Activated T-helper 17 cell treated with anti-CD3 and anti-CD28 coated beads, Interleukin-2, amount 50 U/mL, for 72 hours (primary cell): Measurements from ENCODE around the gene STXBP3. TPM values are rescaled to one million over a fixed set of nuclear protein-coding genes. Genes with fewer than 3 reads are reported as not detected.
A peak's percentile ranks its signal among the peaks of the same experiment; 100 is the strongest.

Experiments used
- ATAC-seq: fragments of 150-1000 bp; cut with Tn5 transposase; replicated peaks from 2 replicates; pipeline ENCODE4 v1.10.0; 2021; ENCODE audit warnings: mild to moderate bottlenecking, moderate library complexity
- H3K27ac Mint-ChIP-seq: one replicate; pipeline ENCODE4 v1.8.0; 2022; ENCODE audit warnings: mixed read lengths
- H3K27me3 Mint-ChIP-seq: one replicate; pipeline ENCODE4 v1.8.0; 2022; ENCODE audit warnings: mixed read lengths
- H3K36me3 Mint-ChIP-seq: one replicate; pipeline ENCODE4 v1.8.0; 2022; ENCODE audit warnings: low read depth, mild to moderate bottlenecking, mixed read lengths
- H3K4me1 Mint-ChIP-seq: one replicate; pipeline ENCODE4 v1.8.0; 2022; ENCODE audit warnings: mixed read lengths
- H3K4me3 Mint-ChIP-seq: one replicate; pipeline ENCODE4 v1.8.0; 2022; ENCODE audit warnings: mild to moderate bottlenecking, mixed read lengths
- H3K9me3 Mint-ChIP-seq: one replicate; pipeline ENCODE4 v1.8.0; 2022; ENCODE audit warnings: mixed read lengths
- total RNA-seq, 2 donors: library from RNA; stranded (reverse); gene quantifications; one replicate each; pipeline ENCODE4 v1.2.3, GENCODE V29; 2022

The STXBP3 gene
- total RNA-seq, 2 donors from 2014 or later = 41.0 to 52.3 TPM

GRCh38 chr1:108717774-108718316 lies 28.6 kb upstream of the STXBP3 start:
- no peak overlapping the region for H3K4me3 Mint-ChIP-seq
- ATAC-seq = no peak
- H3K9me3 Mint-ChIP-seq = no peaks in the 10 kb centered on the region
- H3K36me3 Mint-ChIP-seq = no peaks in the 10 kb centered on the region
- no peaks in the 10 kb centered on the region for H3K4me1 Mint-ChIP-seq
- no peaks in the 10 kb centered on the region for H3K27me3 Mint-ChIP-seq
- H3K27ac Mint-ChIP-seq = no peak overlapping the region

- H3K4me1 Mint-ChIP-seq = no peaks in the 10 kb centered on the region
Measured at GRCh38 chr1:108718927-108719655, 27.4 kb upstream of the STXBP3 start.

GRCh38 chr1:108719656-108720435 lies 26.6 kb upstream of the STXBP3 start:
- Mint-ChIP-seq H3K27me3 (no peaks in the 10 kb centered on the region), H3K36me3 (no peaks in the 10 kb centered on the region), H3K9me3 (no peaks in the 10 kb centered on the region), H3K4me3 (no peak overlapping the region), H3K27ac (no peak overlapping the region), H3K4me1 (no peaks in the 10 kb centered on the region)
- ATAC-seq = peak; percentile 64

More at GRCh38 chr1:108718927-108719655, 27.4 kb upstream of the STXBP3 start:
- no peak overlapping the region for H3K4me3 Mint-ChIP-seq
- H3K36me3 Mint-ChIP-seq = no peaks in the 10 kb centered on the region
- no peaks in the 10 kb centered on the region for H3K9me3 Mint-ChIP-seq
- no peak overlapping the region for H3K27ac Mint-ChIP-seq
- no peaks in the 10 kb centered on the region for H3K27me3 Mint-ChIP-seq
- ATAC-seq = no peak

GRCh38 chr1:108722292-108722691 lies 24.2 kb upstream of the STXBP3 start:
- Mint-ChIP-seq H3K9me3 (no peaks in the 10 kb centered on the region), H3K27ac (no peak overlapping the region), H3K4me1 (no peaks in the 10 kb centered on the region), H3K27me3 (no peaks in the 10 kb centered on the region), H3K4me3 (no peak overlapping the region), H3K36me3 (no peaks in the 10 kb centered on the region)
- ATAC-seq = no peak

- Mint-ChIP-seq H3K36me3 (no peaks in the 10 kb centered on the region), H3K4me1 (no peaks in the 10 kb centered on the region), H3K27me3 (peaks cover 11% of the 10 kb centered on the region), H3K27ac (no peak overlapping the region), H3K4me3 (no peak overlapping the region), H3K9me3 (no peaks in the 10 kb centered on the region)
- no peak for ATAC-seq
Measured at GRCh38 chr1:108725906-108726305, 20.6 kb upstream of the STXBP3 start.

- no peaks in the 10 kb centered on the region for H3K9me3 Mint-ChIP-seq
- H3K4me1 Mint-ChIP-seq = no peaks in the 10 kb centered on the region
- no peak for ATAC-seq
- H3K27ac Mint-ChIP-seq = no peak overlapping the region
- peaks cover 11% of the 10 kb centered on the region for H3K27me3 Mint-ChIP-seq
- H3K36me3 Mint-ChIP-seq = no peaks in the 10 kb centered on the region
- no peak overlapping the region for H3K4me3 Mint-ChIP-seq
Measured at GRCh38 chr1:108728327-108728923, 18.0 kb upstream of the STXBP3 start.

GRCh38 chr1:108729481-108729880 lies 17.0 kb upstream of the STXBP3 start:
- Mint-ChIP-seq H3K27ac (no peak overlapping the region), H3K4me1 (no peaks in the 10 kb centered on the region)

GRCh38 chr1:108732398-108732797 lies 14.1 kb upstream of the STXBP3 start:
- no peak for ATAC-seq

More at GRCh38 chr1:108729481-108729880, 17.0 kb upstream of the STXBP3 start:
- Mint-ChIP-seq H3K4me3 (no peak overlapping the region), H3K27me3 (peaks cover 11% of the 10 kb centered on the region), H3K9me3 (no peaks in the 10 kb centered on the region), H3K36me3 (no peaks in the 10 kb centered on the region)
- ATAC-seq = no peak

GRCh38 chr1:108734171-108734865 lies 12.2 kb upstream of the STXBP3 start:
- no peak for ATAC-seq
- Mint-ChIP-seq H3K4me1 (no peaks in the 10 kb centered on the region), H3K9me3 (no peaks in the 10 kb centered on the region), H3K27me3 (peaks cover 11% of the 10 kb centered on the region), H3K27ac (no peak overlapping the region), H3K4me3 (no peak overlapping the region), H3K36me3 (no peaks in the 10 kb centered on the region)

More at GRCh38 chr1:108732398-108732797, 14.1 kb upstream of the STXBP3 start:
- Mint-ChIP-seq H3K9me3 (no peaks in the 10 kb centered on the region), H3K27ac (no peak overlapping the region), H3K4me3 (no peak overlapping the region), H3K27me3 (peaks cover 17% of the 10 kb centered on the region), H3K4me1 (no peaks in the 10 kb centered on the region), H3K36me3 (no peaks in the 10 kb centered on the region)

- Mint-ChIP-seq H3K27me3 (no peaks in the 10 kb centered on the region), H3K9me3 (no peaks in the 10 kb centered on the region), H3K27ac (no peak overlapping the region), H3K4me3 (no peak overlapping the region), H3K36me3 (peaks cover 10% of the 10 kb centered on the region), H3K4me1 (no peaks in the 10 kb centered on the region)
- no peak for ATAC-seq
Measured at GRCh38 chr1:108742253-108742652, 4.2 kb upstream of the STXBP3 start.

GRCh38 chr1:108745980-108746381 lies 493 bp upstream of the STXBP3 start:
- Mint-ChIP-seq H3K4me1 (peaks cover 20% of the 10 kb centered on the region), H3K27ac (peak overlapping the region; percentile 97), H3K4me3 (peak overlapping the region; percentile 98), H3K27me3 (no peaks in the 10 kb centered on the region), H3K9me3 (no peaks in the 10 kb centered on the region), H3K36me3 (peaks cover 39% of the 10 kb centered on the region)
- ATAC-seq = no peak

- H3K4me1 Mint-ChIP-seq = peaks cover 21% of the 10 kb centered on the region
- peak overlapping the region; percentile 97 for H3K27ac Mint-ChIP-seq
- H3K9me3 Mint-ChIP-seq = no peaks in the 10 kb centered on the region
- peak overlapping the region; percentile 98 for H3K4me3 Mint-ChIP-seq
- no peaks in the 10 kb centered on the region for H3K27me3 Mint-ChIP-seq
- ATAC-seq = peak; percentile 60
- H3K36me3 Mint-ChIP-seq = peaks cover 46% of the 10 kb centered on the region
Measured at GRCh38 chr1:108747171-108747850, 837 bp downstream of the STXBP3 start.

- no peaks in the 10 kb centered on the region for H3K9me3 Mint-ChIP-seq
- ATAC-seq = no peak
- peaks cover 21% of the 10 kb centered on the region for H3K4me1 Mint-ChIP-seq
- H3K4me3 Mint-ChIP-seq = peak overlapping the region; percentile 98
- no peaks in the 10 kb centered on the region for H3K27me3 Mint-ChIP-seq
- peaks cover 52% of the 10 kb centered on the region for H3K36me3 Mint-ChIP-seq
- H3K27ac Mint-ChIP-seq = no peak overlapping the region
Measured at GRCh38 chr1:108747898-108748297, 1.4 kb downstream of the STXBP3 start.
